HG03159 (cell line): ENCODE results near the gene PCBP3.
"Not testable (repeated sequence)": the region's sequence is repeated elsewhere in the genome, so short reads cannot be mapped to it uniquely, and the experiment has no call there.

Experiments used
- ATAC-seq: cut with Tn5 transposase; IDR thresholded peaks from one replicate; pipeline ENCODE4 v1.9.1; 2021; ENCODE audit warnings: mild to moderate bottlenecking, moderate library complexity; ENCODE audit not compliant: unreplicated experiment

The PCBP3 gene

GRCh38 chr21:45643021-45643980 is at the start of gene PCBP3:
Gene PCBP3, plus strand, starts transcription at chr21:45643725. Its CDS starts 206,361 bp downstream, at chr21:45850086.
- peak; percentile 80 for ATAC-seq

DNA sequence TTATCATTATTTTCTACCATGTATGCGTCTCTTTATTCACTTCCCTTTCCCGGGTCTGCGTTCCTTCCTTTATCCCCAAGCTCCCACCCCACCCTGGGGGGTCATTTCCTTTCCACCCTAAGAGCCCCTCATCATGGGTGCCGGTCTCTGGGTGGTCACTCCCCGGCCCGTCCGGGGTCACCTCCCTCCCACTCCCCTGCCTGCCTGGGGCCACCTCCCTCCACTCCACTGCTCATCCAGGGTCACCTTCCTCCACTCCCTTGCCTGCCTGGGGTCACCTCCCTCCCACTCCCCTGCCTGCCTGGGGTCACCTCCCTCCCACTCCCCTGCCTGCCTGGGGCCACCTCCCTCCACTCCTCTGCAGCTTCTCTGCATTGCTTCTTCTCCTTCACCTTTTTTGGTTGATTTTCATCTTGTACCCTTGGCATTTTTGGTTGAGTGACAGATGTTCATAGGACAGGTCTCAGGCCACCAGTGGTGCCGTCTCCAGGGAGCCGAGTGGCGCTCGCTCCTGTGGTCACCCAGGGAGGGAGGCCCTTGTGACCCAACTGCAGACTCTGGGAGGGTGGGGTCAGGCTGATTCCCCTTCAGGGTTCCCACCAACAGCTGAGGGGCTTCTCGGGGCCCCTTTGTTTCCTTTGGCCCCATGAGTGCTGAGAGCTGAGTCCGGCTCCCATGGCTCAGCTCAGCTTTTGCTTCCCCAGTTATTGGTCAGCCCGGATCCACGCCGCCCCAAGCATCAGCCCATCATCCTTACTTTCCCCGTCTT is 48.6 kb upstream of the PCBP3 start:
- no peak for ATAC-seq

DNA sequence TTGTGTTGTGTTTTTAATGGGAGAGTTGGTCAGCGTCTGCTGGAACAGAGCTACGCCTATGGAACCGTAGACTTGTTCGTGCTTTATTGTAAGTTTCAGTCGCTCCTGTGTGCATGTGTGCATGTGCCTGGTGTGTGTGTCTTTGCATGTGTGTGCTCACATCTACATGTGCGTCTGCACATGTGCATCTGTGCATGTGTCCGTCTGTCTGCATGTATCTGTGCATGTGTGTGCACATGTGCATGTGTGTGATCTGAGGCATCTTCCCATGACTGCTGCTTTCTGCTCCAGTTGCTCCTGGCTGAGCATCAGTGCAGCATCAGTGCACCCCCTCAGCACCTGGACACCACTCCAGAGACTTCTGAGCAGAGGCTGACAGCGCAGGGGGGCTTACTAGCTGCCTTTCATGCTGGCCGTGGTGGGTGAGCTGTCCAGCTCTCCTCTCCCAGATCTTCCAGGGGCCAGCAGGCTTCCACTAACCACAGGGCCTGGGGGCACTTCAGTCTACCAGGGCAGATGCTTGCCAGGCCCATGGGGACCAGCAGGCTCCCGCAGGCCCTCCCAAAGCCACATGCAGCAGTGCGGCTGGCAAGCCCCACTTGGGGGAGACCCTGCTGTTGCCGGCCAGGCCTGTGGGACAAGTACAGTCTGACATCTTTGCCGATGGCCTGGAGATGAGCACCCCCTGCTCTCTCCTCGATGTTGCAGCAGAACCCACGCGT is 47.8 kb upstream of the PCBP3 start:
- no peak for ATAC-seq

DNA sequence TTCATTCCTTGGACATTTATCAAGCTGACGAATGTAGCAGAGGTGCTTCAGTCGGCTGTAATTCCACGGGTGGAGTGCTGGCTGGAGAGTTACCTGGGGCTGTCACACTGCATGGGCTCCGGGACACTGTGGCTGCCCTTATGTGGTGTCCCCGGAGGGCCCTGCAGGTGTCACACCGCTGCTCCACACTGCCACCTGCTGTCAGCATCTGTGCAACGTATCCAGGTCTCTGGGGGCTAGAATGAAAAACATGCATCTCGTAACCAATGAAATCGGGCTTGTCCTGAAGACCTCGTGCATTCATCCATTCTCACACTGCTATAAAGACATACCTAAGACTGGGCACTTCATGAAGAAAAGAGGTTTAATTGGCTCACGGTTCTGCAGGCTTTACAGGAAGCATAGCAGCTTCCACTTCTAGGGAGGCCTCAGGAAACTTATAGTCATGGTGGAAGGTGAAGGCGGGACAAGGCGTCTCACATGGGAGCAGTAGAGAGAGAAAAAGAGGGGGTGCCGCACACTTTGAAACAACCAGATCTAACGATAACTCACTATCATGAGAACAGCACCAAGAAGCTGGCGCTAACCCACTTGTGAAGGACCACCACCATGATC is 46.7 kb upstream of the PCBP3 start:
- ATAC-seq, result no peak

DNA sequence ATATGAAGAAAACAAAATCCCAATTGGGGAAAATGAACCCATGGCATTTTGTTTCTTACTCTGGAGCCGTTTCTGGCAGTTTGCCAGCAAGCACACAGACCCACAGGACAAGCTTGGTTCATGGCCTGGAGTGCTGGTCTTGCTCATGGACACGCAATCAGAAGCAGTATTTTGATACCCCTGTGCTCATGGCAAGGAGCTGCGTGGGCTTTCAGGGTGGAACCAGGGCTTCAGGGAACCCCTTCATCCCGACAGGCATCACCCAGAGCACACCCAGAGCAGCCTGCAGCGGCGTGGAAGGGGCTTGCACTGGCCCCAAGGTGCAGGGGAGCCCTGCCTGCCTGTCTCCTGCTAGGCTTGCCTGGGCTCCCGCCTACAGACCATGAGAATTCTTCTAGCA is 45.4 kb upstream of the PCBP3 start:
- ATAC-seq, result no peak

- no peak for ATAC-seq
These were observed 44.9 kb upstream of the PCBP3 start for GRCh38 chr21:45598666-45599065.

GRCh38 chr21:45599146-45599581 is 44.4 kb upstream of the PCBP3 start:
- no peak for ATAC-seq

- ATAC-seq, result no peak
These were observed 43.3 kb upstream of the PCBP3 start for GRCh38 chr21:45600248-45600647.

- ATAC-seq, result no peak
These were observed 42.0 kb upstream of the PCBP3 start for GRCh38 chr21:45601551-45601950.

DNA sequence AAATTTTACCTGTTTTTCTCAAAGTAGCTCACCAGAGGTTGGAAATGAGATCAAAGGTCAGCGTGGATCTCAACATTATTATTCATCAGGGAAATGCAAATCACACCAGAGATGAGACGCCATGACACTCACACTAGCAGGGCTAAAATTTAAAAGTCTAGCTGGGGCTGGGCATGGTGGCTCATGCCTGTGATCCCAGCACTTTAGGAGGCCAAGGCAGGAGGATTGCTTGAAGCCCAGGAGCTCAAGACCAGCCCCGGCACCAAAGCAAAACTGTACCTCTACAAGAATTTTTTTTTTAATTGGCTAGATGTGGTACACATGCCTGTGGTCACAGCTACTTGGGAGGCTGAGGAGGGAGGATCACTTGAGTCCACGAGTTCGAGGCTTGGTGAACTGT is 41.4 kb upstream of the PCBP3 start:
- ATAC-seq, result no peak

DNA sequence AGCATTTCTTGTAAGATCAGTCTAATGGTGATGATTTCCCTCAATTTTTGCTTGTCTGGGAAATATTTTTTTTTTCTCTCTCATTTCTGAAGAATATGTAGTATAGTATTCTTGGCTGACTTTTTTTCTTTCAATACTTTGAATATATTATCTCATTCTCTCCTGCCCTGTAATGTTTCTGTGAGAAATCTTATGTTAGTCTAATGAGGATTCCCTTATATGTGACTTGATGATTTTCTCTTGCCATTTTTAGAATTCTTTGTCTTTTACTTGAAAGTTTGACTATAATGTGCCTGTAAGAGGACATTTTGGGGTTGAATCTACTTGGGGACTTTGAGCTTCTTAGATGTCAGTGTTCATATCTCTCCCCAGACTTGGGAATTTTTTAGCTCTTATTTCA is 40.0 kb upstream of the PCBP3 start:
- ATAC-seq, result no peak

GRCh38 chr21:45604681-45605080 is 38.8 kb upstream of the PCBP3 start:
- not testable (repeated sequence) for ATAC-seq

DNA sequence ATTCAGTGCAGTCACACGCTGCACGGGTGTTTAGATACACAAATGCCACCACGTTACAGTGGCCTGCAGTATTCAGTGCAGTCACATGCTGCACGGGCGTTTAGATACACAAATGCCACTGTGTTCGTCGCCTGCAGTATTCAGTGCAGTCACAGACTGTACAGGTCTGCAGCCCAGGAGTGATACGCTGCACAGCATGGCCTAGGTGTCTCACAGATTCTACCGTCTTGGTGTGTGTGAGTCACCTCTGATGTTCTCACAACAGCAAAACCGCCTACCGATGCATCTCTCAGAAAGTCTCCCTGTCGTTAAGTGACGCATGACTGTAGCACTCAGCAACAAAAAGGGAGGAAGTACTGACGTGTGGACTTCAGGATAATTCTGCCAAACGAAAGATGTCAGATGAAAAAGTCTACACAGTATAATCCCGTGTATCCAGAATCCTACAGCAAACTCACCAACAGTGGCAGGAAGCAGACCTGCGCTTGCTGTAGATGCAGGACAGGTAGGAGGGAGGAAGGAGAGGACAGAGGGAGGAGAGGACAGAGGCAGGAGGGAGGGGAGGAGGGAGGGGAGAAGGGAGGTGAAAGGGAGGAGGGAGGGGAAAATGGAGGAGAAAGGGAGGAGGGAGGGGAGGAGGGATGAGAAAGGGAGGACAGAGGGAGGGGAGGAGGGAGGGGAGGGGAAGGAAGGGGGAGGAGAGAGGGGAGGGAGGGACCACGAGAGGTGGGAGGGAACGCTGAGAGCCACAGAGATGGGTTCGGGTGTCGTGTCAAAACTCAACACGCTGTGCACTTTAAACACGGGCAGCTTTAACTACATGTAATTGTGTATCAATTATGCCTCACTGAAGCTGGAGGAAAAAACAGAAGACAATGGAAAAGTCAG is 36.3 kb upstream of the PCBP3 start:
- ATAC-seq, result no peak

DNA sequence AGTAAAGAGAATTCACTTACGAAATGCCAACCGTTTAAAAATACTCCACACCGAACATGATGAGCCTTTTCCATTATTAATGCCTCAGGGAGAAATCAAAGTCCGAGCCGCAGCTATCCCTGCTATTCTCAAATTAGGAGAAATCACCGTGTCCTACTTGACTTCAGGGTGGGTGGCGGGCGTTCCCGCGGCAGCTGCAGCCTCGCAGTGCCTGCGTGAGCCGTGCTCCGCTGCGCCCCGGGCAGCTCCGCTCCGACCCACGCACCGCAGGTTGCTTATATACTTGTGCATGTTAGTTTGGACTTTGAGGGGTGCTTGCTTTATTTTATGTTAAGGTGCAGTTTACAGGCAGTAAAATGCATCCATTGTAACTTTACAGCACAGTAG is 35.6 kb upstream of the PCBP3 start:
- ATAC-seq, result no peak

DNA sequence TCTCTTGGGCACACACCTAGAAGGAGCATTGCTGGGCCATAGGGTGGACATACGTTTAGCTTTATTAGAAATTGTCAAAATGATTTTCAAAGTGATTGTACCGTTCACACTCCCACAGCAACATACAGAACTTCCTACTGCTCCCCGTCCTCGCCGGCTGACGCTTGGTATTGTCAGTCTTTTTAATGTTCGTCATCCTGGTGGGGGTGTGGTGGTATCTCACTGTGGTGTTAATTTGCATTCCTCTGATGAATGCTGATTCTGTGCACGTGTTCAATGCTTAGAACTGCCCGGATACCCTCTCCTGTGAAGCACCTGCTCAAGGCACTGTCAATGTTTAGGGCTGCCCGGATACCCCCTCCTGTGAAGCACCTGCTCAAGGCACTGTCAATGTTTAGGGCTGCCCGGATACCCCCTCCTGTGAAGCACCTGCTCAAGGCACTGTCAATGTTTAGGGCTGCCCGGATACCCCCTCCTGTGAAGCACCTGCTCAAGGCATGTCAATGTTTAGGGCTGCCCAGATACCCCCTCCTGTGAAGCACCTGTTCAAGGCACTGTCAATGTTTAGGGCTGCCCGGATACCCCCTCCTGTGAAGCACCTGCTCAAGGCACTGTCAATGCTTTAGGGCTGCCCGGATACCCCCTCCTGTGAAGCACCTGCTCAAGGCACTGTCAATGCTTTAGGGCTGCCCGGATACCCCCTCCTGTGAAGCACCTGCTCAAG is 34.6 kb upstream of the PCBP3 start:
- not testable (repeated sequence) for ATAC-seq

DNA sequence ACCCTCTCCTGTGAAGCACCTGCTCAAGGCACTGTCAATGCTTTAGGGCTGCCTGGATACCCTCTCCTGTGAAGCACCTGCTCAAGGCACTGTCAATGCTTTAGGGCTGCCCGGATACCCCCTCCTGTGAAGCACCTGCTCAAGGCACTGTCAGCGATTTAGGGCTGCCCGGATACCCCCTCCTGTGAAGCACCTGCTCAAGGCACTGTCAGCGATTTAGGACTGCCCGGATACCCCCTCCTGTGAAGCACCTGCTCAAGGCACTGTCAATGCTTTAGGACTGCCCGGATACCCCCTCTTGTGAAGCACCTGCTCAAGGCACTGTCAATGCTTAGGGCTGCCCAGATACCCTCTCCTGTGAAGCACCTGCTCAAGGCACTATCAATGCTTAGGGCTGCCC is 33.9 kb upstream of the PCBP3 start:
- ATAC-seq, result not testable (repeated sequence)

GRCh38 chr21:45611296-45611695 is 32.2 kb upstream of the PCBP3 start:
- ATAC-seq, result no peak

- no peak for ATAC-seq
These were observed 31.4 kb upstream of the PCBP3 start for GRCh38 chr21:45611939-45612664.

DNA sequence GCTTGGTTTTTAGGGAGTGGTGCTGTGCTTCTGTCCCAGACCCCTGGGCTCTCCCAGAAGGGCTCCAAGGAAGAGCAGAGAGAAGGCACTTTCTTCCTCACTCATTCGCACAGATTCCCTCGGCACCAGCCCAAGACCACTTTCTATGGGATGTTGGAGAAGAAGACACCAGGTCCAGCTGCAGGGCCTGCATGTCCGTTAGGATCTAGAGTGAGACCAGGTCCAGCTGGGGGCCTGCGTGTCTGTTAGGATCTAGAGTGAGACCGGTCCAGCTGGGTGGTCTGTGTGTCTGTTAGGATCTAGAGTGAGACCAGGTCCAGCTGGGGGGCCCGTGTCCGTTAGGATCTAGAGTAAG is 30.9 kb upstream of the PCBP3 start:
- ATAC-seq, result not testable (repeated sequence)
